Neural progenitor cell (in vitro differentiated cells): ENCODE measurements around the gene SLC51B. TPM values are rescaled to one million over a fixed set of nuclear protein-coding genes. Genes with fewer than 3 reads are reported as not detected.

ENCODE experiments used
- DNase-seq: peaks from one replicate; pipeline ENCODE4 v3.0.0-alpha.2; 2016; ENCODE audit warnings: low spot score
- H2AFZ ChIP-seq: fragments of 200-600 bp; sonication (generic); replicated peaks from 2 replicates; pipeline ENCODE4 v1.6.1; 2016; ENCODE audit warnings: antibody characterized with exemption
- H3F3A ChIP-seq: fragments of 200-600 bp; sonication (generic); 2 replicates; pipeline ENCODE4 v1.6.1; 2016; ENCODE audit warnings: antibody characterized with exemption, low read depth
- H3K27ac ChIP-seq: fragments of 200-600 bp; sonication (generic); 2 replicates; pipeline ENCODE4 v1.5.1; 2016; ENCODE audit warnings: mild to moderate bottlenecking
- H3K27me3 ChIP-seq: fragments of 200-600 bp; sonication (generic); 2 replicates; pipeline ENCODE4 v1.6.1; 2016; ENCODE audit warnings: mild to moderate bottlenecking, moderate library complexity
- H3K36me3 ChIP-seq: fragments of 200-600 bp; sonication (generic); 2 replicates; pipeline ENCODE4 v1.5.1; 2016
- H3K4me1 ChIP-seq: fragments of 200-600 bp; sonication (generic); 2 replicates; pipeline ENCODE4 v1.6.1; 2016; ENCODE audit warnings: mixed run types
- H3K4me2 ChIP-seq: fragments of 200-600 bp; sonication (generic); 2 replicates; pipeline ENCODE4 v1.6.1; 2016
- H3K4me3 ChIP-seq: fragments of 200-600 bp; sonication (generic); 2 replicates; pipeline ENCODE4 v1.5.1; 2016
- H3K79me2 ChIP-seq: fragments of 200-600 bp; sonication (generic); 2 replicates; pipeline ENCODE4 v1.6.1; 2016; ENCODE audit warnings: low read depth
- H3K9ac ChIP-seq: fragments of 200-600 bp; sonication (generic); 2 replicates; pipeline ENCODE4 v1.6.1; 2016
- H3K9me3 ChIP-seq: fragments of 200-600 bp; sonication (generic); 2 replicates; pipeline ENCODE4 v1.5.1; 2016; ENCODE audit warnings: low read depth
- H4K20me1 ChIP-seq: fragments of 200-600 bp; sonication (generic); 2 replicates; pipeline ENCODE4 v1.6.1; 2016; ENCODE audit warnings: low read depth
- H3K27ac Mint-ChIP-seq: 3 replicates; pipeline ENCODE4 v1.8.0; 2021; ENCODE audit warnings: mixed read lengths
- H3K27me3 Mint-ChIP-seq: 2 replicates; pipeline ENCODE4 v1.8.0; 2022; ENCODE audit warnings: low read depth, mild to moderate bottlenecking, inconsistent platforms, moderate library complexity, mixed read lengths; ENCODE audit not compliant: insufficient read depth
- H3K36me3 Mint-ChIP-seq: 3 replicates; pipeline ENCODE4 v1.8.0; 2021; ENCODE audit warnings: mixed read lengths
- H3K4me1 Mint-ChIP-seq: 3 replicates; pipeline ENCODE4 v1.8.0; 2021; ENCODE audit warnings: mixed read lengths
- H3K4me3 Mint-ChIP-seq: 3 replicates; pipeline ENCODE4 v1.8.0; 2021; ENCODE audit warnings: mild to moderate bottlenecking, moderate library complexity, mixed read lengths
- H3K9me3 Mint-ChIP-seq: 3 replicates; pipeline ENCODE4 v1.8.0; 2020; ENCODE audit warnings: mixed read lengths
- EZH2 ChIP-seq: fragments of 200-600 bp; sonication (generic); IDR thresholded peaks from 2 replicates; pipeline ENCODE4 v1.6.1; 2017; ENCODE audit warnings: antibody characterized with exemption, mild to moderate bottlenecking, moderate library complexity
- EZH2phosphoT487 ChIP-seq: fragments of 200-600 bp; sonication (generic); IDR thresholded peaks from 2 replicates; pipeline ENCODE4 v1.6.1; 2017; ENCODE audit warnings: antibody characterized with exemption
- total RNA-seq: library from RNA; depleted of rRNA; stranded (reverse); fragments of >200 nt; gene quantifications from 2 replicates; pipeline ENCODE4 v1.2.3, GENCODE V29; 2015; ENCODE audit warnings: low replicate concordance
- TF ChIP-seq, protein P1 (sequence below): fragments of 200-600 bp; sonication (generic); IDR thresholded peaks from 2 replicates; pipeline ENCODE4 v1.5.1; 2017; ENCODE audit warnings: antibody characterized with exemption, mild to moderate bottlenecking

The SLC51B gene
- total RNA-seq, 1 donor from 2014 or later: not detected

DNA sequence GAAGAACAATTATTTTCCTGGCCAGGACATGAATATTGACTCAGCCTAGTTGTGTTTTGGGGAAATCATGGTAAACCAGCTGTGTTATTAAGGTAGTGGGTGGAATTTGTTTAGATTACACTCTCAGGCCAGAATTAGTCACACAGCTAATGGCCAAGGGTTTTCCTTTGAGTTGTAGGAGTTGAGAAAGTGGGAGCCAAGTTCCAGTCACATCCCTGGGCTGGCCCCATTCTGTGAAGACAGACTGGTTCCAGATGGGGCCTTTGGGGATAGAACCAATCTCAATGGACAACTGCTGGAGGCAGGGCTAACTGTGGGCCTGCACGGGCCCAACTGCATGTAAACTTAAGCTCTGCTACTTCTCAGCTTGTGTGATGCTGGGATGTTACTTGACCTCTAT lies 24.0 kb downstream of the SLC51B start:
- no peak overlapping the region for H2AFZ ChIP-seq
- no peak for DNase-seq
- H3K4me1 ChIP-seq: peaks cover 30% of the 10 kb centered on the region
- H3K36me3 ChIP-seq: no peaks in the 10 kb centered on the region
- no peak overlapping the region for H3K9ac ChIP-seq
- Mint-ChIP-seq H3K9me3 (peaks cover 4% of the 10 kb centered on the region), H3K27ac (no peak overlapping the region), H3K27me3 (peaks cover 21% of the 10 kb centered on the region), H3K36me3 (no peaks in the 10 kb centered on the region), H3K4me3 (no peak overlapping the region), H3K4me1 (peaks cover 34% of the 10 kb centered on the region)
- no peak overlapping the region for H3K27ac ChIP-seq
- H3K9me3 ChIP-seq: no peaks in the 10 kb centered on the region
- no peak overlapping the region for H3K4me2 ChIP-seq
- H3F3A ChIP-seq: peaks cover 37% of the 10 kb centered on the region
- no peak overlapping the region for H3K4me3 ChIP-seq
- H4K20me1 ChIP-seq: no peaks in the 10 kb centered on the region
- H3K79me2 ChIP-seq: no peaks in the 10 kb centered on the region
- H3K27me3 ChIP-seq: peaks cover 30% of the 10 kb centered on the region
- TF ChIP-seq EZH2phosphoT487 (no peak), EZH2 (no peak)
- TF ChIP-seq, protein P1, sequence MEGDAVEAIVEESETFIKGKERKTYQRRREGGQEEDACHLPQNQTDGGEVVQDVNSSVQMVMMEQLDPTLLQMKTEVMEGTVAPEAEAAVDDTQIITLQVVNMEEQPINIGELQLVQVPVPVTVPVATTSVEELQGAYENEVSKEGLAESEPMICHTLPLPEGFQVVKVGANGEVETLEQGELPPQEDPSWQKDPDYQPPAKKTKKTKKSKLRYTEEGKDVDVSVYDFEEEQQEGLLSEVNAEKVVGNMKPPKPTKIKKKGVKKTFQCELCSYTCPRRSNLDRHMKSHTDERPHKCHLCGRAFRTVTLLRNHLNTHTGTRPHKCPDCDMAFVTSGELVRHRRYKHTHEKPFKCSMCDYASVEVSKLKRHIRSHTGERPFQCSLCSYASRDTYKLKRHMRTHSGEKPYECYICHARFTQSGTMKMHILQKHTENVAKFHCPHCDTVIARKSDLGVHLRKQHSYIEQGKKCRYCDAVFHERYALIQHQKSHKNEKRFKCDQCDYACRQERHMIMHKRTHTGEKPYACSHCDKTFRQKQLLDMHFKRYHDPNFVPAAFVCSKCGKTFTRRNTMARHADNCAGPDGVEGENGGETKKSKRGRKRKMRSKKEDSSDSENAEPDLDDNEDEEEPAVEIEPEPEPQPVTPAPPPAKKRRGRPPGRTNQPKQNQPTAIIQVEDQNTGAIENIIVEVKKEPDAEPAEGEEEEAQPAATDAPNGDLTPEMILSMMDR: no peak

DNA sequence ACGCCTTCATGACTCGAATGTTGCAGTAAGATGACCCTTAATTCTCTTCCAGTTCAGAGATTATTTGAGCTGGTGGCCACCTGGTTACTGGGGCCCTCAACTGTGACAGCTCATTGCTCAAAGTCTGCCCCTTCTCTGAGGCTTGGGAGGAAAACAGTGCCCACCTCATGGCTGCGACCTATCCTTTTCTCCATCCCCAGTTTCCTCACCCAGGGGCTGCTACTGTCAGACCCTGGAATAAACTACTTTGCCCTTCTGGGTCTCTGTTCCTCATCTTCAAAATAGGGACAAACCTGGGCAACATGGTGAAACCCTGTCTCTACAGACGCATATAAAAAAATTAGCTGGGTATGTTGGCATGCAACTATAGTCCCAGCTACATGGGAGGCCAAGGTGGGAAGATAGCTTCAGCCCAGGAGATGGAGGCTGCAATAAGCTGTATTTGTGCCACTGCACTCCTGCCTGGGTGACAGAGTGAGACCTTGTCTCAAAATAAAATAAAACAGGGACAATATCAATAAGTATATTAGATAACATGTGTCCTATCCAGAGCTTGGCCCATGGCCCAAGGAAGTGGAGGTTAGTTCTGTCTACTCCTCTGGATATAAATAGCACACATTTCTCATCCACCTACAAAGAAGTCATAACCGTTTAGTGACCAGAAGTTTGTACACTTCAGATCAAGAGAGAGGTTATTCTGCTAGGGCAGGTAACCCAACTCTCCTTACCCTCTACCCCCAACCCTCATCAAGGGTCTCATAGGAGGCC lies 24.8 kb downstream of the SLC51B start:
- Histone ChIP-seq H3K27me3 (peaks cover 30% of the 10 kb centered on the region), H3K27ac (no peak overlapping the region), H3K9ac (no peak overlapping the region), H3K4me1 (peaks cover 30% of the 10 kb centered on the region), H3K36me3 (no peaks in the 10 kb centered on the region), H3K9me3 (no peaks in the 10 kb centered on the region), H2AFZ (no peak overlapping the region), H3K79me2 (no peaks in the 10 kb centered on the region), H3K4me2 (no peak overlapping the region), H3F3A (peaks cover 36% of the 10 kb centered on the region), H4K20me1 (no peaks in the 10 kb centered on the region), H3K4me3 (no peak overlapping the region)
- Mint-ChIP-seq H3K4me1 (peaks cover 34% of the 10 kb centered on the region), H3K27me3 (peaks cover 21% of the 10 kb centered on the region), H3K9me3 (peaks cover 4% of the 10 kb centered on the region), H3K27ac (no peak overlapping the region), H3K4me3 (no peak overlapping the region), H3K36me3 (no peaks in the 10 kb centered on the region)
- no peak for TF ChIP-seq EZH2phosphoT487
- TF ChIP-seq, protein P1: no peak
- no peak for TF ChIP-seq EZH2
- DNase-seq: no peak

DNA sequence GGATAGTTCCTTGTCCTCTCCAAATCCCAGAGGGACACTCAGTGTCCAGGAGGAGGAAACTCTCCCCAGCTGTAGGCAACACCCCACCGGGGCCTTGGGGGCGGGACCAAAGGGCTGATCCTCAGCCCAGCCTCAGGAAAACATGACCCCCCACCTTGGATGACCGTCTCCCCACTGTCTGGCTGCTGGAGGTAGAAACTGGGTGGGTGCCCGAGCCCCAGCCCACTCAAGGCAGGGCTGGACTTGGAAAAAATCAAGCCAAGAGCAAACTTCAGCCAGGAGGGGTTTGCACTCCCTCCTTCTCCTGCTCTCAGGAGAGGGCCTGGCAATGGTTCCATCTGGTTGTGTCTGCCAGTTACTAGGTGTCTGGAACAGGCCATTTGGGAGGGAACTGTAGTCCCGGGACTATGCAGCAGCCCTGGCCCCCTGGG lies 26.2 kb downstream of the SLC51B start:
- no peak overlapping the region for H3K4me2 ChIP-seq
- peaks cover 33% of the 10 kb centered on the region for H3K27me3 ChIP-seq
- peaks cover 4% of the 10 kb centered on the region for H3K9me3 Mint-ChIP-seq
- H3K79me2 ChIP-seq: no peaks in the 10 kb centered on the region
- no peak overlapping the region for H3K4me3 Mint-ChIP-seq
- no peak for DNase-seq
- H3K4me1 ChIP-seq: peaks cover 17% of the 10 kb centered on the region
- peaks cover 25% of the 10 kb centered on the region for H3K4me1 Mint-ChIP-seq
- peaks cover 17% of the 10 kb centered on the region for H3K27me3 Mint-ChIP-seq
- no peaks in the 10 kb centered on the region for H4K20me1 ChIP-seq
- H3K4me3 ChIP-seq: no peak overlapping the region
- no peak overlapping the region for H3K27ac Mint-ChIP-seq
- no peak overlapping the region for H2AFZ ChIP-seq
- H3K36me3 ChIP-seq: no peaks in the 10 kb centered on the region
- H3K9me3 ChIP-seq: no peaks in the 10 kb centered on the region
- TF ChIP-seq EZH2 (no peak), EZH2phosphoT487 (no peak)
- TF ChIP-seq, protein P1: no peak
- H3K27ac ChIP-seq: no peak overlapping the region
- H3K9ac ChIP-seq: no peak overlapping the region
- H3F3A ChIP-seq: peaks cover 25% of the 10 kb centered on the region
- H3K36me3 Mint-ChIP-seq: peaks cover under 1% of the 10 kb centered on the region
